Hindlimb muscle (tissue), 1 donor: ENCODE data around the gene ZEB2. TPM values are rescaled to one million over a fixed set of nuclear protein-coding genes. Genes with fewer than 3 reads are reported as not detected.

ENCODE experiments used
- DNase-seq: peaks from one replicate; pipeline ENCODE4 v3.0.0-alpha.2; 2013
- polyA plus RNA-seq: library from polyadenylated mRNA; unstranded; fragments of 120-200 nt; gene quantifications from one replicate; pipeline ENCODE4 v1.2.1, GENCODE V29; 2013; ENCODE audit not compliant: insufficient read length

The ZEB2 gene
- polyA plus RNA-seq, 1 donor: 132 TPM

DNA sequence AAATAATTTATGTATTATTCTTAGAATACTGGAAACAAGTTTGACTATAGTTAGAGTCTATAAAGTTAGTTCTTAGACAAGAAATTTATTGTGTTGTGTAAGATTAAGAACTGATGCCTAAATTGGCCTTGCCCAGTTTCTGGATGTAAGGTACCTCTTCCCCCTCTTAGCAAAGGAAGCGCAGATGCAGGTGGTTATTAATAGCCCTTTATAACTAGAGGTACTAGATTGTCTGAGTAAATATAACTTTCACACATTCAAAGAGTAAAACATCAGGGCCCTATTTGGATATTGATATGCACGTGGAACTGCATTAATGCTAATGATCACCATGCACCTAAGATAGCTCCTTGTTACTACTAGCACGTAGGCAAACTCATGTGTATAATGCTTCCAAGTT is 100.7 kb downstream of the ZEB2 start:
- DNase-seq: no peak

DNA sequence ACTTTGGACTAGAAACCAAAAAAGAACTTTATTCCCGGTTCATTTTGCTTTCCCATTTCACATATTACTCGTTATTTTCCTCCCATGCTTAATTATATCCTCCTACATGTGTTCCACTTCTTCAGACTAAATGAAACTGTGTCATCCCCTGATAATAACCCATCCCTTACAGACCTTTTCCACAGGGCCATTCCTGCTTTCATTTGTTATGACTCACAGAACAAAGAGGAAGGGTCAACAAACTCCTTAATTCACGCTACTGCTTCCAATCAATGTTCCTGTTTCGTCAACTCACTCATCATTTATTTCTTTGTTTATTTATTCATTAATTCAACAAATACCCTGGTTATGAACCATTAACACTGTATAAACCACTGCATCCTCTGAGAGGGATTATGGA is 104.5 kb downstream of the ZEB2 start:
- DNase-seq: no peak

DNA sequence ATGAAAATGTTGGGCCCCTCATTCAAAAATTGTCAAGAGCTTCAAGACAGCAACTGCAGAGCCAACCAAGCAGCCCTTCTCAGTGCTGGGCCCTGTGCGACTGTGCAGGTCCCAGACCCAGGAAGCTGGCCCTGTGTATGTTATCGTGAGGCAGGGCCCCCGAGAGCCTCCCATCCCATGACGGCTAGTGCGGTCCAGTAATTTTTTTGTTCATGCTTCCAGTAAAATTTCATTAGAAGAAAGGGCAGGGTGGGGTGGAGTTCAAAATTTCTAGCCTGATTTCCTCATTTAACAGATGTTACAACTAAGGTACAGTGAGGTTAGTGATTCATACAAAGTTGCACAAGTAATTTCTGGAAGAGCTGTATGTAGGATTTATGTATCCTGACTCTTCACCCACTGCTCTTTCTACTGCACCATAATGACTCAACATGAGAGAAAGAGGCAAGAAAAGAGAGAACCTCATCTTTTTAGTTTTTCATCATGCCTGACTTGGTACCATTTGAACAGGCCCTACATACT is 105.5 kb downstream of the ZEB2 start:
- no peak for DNase-seq

DNA sequence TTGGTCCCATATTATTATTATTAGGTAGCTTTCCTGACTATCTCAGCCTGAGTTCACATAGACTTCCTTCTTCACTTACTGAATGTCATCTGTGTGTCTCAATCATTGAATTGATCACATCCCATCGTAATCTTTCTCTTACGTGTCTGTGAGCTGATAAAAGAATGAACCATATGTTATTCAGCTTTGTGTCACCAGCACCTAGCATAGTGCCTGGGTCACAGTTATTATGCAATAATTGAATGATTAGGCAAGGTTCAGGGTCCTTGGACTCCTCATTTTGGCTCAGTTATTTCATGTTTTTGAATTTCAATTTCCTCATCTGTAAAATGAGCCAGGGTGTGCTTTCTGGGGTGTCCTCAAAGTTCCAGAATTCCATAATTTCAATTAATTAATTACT is 107.2 kb downstream of the ZEB2 start:
- DNase-seq: no peak

DNA sequence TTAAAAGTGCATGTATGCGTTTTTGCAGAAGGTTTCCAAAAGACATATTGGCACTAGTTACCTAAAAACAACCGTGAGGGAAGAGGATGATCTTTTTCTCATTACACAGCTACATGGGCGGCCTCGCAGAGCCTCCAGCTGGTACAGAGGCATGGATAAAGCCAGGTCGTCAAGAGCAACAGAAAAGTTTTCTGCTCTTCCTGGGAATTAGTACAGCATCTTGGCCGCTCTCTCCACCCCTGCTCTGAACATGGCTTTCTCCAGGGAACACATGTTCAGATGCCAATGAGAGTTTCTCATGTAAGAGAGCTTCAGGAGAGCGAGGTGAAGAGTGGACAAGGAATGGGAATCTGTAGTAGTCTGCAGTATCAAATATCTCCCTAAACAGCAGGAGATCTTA is 108.4 kb downstream of the ZEB2 start:
- no peak for DNase-seq

DNA sequence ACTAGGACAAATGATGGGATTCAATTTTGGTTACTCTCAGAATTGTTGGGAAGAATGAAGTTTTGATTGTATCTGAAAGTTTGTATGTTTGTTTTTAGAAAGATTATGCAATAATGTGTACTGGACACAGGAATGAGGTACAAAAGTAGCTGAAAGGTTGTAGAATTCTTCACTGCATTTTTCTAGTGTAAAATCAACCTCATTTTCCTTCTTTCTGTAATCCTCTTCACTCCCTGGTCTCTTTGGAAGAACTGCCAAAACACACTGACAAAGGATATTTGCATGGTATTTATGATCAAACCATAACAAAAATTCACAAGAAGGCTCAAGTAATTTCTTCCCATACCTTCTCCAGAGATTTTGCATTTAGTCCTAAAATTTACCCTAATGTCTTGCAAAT is 110.7 kb downstream of the ZEB2 start:
- DNase-seq: no peak

DNA sequence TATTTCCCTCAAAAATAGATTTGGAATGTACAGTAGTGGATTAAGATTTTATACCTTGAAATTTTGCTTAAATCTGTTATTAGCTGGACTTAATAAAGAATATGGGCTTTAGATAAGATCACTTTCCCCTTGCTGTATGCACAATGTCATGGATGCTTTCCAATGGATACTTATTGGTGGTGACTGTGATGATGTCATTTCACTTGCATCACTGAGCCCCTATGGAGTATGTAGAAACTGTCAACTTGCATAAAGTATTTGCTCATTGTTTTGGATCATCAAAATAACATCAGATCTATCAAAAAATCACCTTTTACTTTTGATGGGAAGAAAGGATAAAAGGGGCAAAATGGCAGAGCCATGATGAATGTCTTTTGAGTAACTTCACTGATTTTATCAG is 112.7 kb downstream of the ZEB2 start:
- DNase-seq: no peak

DNA sequence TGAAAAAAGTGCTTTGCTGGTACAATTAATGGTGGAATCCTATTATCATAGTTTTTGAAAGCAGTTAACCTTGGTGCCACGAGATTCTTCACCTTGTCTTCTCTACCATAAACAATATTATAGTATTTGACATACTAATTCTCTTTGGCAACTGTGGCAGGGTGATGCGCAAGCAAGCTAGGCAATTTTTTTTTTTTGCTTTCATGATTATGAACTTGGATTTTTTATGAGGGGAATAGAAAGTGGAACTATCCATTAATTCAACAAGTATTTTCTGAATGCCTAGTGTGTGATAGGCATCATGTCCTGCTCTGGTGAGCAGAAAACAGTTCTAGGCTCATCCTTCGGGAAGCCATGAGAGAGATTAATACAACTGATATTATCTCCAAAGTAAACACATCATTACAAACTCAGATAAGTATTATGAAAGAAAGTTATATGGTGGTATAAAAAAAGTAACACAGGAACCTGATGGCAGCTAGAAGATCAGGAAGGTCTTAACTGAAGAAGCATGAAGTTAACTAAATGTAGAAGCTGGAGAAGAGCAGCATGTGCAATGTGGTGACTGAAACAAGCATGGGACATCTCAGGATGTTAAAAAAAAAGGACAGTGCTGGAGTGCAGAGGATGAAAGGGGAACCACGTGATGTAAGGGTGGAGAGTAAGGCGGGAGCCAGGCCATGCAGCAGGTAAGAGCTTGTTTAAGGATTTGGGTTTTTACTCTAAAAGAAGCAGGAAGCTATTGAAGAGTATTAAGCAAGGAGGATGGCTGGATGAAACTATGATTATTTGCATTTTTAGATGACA is 113.7 kb downstream of the ZEB2 start:
- no peak for DNase-seq

DNA sequence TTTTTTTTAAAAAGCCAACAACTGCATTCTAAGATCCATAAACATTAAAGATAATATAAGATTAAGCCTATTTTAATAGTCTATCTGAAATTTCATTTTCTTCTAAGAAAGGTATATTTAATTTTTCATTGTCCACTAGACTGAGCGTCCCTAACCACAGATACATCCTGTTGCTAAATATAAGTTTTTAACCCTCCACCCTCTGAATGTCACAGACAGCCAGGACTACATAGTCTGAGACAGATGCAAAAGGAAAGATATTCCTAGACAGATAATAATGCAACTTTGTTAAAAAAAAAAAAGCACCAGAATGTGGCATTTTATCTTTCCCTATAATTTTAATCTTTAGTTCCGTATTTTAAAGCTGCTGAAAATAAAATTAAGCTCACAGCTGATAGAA is 114.6 kb downstream of the ZEB2 start:
- DNase-seq: no peak

DNA sequence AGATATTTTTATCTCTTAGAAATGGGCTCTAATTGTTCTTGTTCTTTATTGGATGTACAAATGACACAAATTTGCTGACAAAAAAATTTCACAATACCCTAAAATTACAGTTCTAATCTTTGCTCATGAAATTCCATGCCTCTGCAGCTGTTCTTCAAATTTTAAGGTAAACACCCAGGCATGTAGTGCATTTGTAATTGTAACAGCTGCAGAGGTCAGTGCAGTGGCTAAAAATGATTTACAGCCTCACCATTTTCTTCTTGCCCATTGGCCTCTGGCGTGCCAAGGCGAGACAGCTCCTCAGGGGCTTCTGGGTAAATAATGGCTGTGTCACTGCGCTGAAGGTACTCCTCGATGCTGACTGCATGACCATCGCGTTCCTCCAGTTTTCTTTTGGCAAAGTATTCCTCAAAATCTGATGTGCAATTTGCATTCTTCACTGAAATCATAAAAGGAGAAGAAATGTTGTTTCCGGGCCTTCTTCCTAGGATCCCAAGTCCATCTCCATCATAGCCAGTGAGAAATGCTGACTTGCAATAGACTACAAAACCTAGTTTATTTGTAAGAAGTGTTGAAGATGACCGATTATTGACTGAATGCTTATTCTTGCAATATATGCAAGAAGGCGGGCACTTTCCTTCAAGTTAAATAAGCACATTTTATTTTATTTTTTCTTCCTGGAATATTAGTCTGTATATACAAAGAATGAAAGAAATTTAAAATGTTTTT is 115.2 kb downstream of the ZEB2 start:
- DNase-seq: no peak

DNA sequence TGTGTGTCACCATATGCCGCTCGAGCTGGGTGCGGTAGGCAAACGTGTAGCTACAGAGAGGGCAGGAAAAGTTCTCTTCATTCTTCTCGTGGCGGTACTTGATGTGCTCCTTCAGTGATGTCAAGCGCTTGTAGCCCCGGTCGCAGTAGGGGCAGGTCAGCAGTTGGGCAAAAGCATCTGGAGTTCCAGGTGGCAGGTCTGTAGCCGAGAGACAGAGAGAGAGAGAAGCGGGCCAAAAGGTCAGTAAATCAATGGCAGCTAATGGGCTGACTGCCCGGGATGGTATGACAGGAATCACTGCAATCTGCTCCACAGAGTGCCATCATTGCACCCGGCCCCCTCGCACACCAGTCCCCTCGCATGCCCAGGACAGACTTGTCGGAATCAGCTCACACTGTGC is 116.0 kb downstream of the ZEB2 start:
- DNase-seq: no peak

DNA sequence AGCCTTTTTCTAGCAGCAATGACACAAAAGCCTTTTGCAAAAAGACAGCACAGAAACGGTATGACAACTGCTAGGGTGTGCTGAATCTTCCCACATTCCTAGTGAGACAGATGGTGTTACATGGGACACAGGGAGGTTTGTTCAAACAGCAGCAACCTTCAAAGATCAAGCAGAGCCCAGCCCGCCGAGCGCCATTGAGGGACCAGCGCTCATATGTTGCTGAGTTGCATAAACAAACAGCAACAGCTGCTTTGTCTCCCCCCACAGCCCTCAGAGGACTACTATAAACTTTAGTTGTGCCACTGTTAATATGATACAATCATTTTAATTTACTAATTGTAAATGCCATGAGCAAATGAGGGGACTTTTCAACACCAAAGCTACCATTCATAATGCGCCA is 117.7 kb downstream of the ZEB2 start:
- peak; percentile 51 for DNase-seq

DNA sequence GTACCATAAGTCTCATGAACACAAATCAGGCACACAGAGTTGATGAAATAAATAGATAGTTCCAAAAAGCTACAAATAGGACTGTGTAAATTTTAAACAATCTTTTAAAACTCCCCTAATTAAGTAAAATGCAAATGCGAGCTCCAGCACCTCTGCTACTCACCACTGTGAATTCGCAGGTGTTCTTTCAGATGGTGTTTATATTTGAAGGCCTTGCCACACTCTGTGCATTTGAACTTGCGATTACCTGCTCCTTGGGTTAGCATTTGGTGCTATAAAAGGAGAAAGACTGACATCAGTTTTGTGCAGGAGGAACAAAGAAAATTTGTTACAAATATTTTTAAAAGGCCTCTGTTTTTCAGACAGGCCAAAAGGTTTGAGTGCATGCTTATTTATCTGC is 118.9 kb downstream of the ZEB2 start:
- no peak for DNase-seq

DNA sequence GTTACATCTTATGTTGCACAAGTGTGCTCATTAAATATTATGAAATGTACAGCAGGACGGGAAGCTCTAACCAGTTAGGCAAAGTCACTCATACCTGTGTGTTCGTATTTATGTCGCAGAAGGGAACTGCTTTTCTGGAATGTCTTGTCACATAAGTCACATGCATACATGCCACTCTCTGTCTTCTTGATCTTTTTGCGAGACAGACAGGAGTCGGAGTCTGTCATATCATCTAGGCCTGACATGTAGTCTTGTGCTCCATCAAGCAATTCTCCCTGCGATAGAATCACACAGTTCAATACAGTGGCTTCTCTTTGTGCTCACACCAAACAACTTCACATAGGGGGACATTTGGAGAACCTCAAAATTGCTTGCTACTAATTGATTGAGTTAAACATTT is 123.6 kb downstream of the ZEB2 start:
- no peak for DNase-seq

DNA sequence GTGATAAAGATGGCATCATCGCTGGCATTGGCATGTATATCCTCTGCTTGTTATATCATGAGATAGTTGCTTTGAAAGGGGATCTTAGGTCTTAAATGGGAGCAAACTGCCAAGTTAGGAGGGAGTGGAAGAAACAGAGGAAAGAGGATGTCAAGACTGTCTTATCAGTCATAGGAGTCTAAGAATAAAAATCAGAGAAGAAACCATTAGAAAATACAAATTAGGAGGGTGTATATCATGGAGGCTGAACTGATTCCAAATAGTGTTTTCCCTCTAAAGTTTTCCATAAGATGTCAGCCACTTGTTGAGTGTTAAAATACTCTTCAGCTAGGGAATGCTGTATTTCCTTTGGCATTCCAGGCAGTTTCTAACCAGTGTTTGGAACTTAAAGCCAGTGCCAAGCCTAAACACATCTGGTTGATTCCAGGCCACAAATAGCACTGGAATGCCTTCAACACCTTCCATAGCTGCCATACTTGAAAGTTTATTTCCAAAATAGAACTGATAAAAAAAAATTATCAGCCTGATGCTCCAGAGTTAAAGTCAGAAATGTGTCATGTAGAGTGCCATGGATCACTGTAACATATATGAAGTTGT is 129.4 kb downstream of the ZEB2 start:
- no peak for DNase-seq

DNA sequence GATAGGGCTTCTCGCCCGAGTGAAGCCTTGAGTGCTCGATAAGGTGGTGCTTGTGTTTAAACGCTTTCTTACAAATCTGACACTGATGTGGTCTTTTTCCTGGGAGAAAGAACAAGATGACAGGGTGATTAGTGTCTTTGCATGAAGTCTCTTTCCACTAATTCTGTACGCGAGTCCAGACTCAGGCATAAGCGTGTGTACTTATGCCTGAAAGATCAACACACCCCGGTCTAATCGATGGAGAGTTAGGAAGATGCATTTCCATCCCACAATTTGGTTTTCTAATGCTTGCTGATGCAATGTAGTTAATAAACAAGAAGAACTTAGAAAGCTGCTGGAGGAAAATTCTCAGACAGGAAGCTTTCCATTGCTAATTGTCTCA is 130.0 kb downstream of the ZEB2 start:
- no peak for DNase-seq

DNA sequence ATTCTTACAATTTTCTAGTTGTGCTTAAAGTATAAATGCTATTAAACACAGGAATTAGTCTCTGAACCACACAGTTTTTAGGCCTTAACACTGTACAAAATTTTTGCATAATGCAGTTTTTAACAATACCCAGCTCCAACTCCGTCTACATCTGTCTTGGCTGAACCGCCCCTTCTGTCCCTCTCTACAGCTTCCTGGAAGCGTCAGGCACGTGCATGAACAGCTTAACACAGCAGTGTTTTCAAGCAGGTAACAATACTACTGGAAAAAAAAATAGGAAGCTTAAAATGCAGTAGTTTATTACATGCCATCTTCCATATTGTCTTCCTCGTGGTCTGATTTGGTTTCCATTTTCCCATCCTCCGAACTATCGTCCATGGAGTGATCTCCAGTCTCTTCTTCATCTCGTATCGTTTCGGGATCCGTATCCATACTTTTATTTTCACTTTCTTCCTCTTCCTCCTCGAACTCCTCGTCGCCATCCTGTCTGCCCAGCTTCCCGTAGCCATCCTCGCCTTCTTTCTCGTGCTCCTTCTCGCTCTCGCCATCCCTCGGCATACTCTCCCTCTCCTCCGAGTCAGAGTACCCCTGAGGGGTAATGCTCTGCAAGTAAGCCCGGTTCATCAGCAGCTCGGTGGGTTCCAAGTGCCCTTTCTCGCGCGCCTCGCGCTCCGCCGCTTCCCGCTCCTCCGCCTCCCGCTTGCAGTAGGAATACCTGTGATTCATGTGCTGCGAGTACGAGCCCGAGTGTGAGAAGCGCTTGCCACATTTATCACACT is 130.6 kb downstream of the ZEB2 start:
- no peak for DNase-seq

DNA sequence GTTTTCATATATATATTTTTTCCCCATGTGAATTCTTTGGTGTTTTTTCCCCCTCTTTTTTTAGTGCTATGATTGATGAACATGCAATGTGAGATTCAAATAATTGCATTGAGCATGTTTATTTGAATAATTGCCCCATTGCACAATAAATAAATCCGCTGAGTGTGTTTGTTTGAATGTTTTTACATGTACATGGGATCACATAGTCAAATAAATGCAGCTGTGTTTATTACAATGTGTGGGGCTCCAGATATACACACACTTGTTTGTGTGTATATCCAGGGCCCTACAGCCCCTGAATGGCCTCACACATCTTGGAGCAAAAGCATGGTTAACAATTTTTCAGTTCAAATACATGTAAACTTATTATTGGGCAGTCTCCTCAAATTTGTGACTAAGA is 134.5 kb downstream of the ZEB2 start:
- DNase-seq: no peak

DNA sequence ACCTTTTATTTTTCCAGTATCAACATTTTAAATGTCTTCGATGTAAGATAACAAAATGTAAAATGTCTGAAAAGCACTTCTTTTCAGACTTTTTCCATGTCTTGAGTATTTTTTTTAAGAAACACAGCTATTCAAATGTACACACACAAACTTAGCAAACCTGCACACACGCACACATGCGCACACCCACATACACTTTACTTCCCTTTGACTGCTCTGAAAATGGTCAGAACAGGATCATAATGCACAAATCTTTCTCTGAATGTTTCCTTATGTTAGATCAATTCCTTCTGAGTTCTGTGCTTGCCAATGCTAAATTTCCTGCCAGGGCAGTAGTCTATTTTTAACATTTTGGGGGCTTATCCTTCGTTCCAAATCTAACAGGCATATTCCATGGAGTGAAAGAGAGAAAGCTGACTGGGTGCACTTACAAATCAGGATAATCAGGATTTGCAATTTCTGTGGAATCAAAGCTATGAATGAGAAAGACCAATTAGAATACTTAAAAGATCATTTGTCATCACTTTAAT is 136.3 kb downstream of the ZEB2 start:
- DNase-seq: no peak

DNA sequence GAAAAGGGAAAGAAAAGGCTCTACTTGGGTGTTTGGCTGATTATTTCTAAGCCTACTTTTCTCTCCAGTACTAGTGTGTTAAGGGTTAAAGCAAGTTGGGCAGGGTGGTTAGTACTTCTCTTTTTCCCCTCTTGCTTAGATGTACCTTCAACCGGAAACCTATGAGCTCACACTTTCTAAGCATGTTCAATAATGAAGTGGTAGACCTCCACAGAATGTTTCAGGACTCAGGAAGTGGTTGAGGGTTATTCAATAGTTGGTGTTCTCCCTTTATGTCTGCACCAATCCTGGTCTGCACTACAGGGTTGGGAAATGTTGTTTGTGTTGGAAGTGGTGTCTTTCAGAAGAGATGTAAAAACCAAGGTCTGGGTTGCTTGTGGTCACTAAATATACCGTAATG is 137.1 kb downstream of the ZEB2 start:
- DNase-seq: no peak

DNA sequence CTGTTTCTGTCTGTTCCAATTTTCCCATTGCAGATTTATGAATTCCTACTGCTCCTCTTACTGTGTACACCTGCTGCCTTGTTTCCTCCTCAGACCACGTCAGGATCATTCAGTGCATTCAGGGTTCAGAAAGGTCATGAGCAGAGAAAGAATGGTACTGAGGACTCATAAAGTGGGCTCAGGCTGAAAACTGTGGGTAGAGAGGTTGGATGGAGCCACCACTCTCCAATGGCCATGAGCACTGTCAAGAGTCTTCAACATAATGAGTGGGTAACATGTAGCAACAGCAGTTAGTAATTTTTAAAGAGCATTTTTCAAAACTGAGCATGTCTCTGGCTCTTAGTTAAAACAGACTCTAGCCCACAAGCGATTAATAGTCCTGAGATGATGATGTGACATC is 138.2 kb downstream of the ZEB2 start:
- DNase-seq: no peak

DNA sequence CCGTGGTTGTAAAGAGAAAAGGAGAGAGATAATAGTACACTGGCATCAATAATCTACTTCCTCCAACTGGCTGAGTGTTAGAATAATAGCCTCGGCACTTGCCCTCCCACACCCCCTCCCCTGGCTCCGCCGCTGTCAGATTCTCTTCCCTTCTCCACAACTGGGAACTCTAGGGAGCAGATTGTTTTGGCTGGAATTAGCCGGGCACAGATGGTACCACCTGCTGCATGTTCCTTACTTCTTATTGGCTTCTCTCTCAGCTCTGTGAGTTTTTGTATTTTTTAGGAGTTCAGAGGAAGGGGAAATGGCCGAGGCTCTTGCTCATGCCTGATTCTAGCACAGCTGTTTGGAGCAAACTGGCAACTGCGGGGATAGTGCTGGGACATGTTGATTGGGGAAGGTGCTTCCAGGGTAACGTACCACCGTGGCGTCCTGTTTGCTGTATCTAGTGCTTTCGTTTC is 140.0 kb downstream of the ZEB2 start:
- DNase-seq: peak; percentile 39

DNA sequence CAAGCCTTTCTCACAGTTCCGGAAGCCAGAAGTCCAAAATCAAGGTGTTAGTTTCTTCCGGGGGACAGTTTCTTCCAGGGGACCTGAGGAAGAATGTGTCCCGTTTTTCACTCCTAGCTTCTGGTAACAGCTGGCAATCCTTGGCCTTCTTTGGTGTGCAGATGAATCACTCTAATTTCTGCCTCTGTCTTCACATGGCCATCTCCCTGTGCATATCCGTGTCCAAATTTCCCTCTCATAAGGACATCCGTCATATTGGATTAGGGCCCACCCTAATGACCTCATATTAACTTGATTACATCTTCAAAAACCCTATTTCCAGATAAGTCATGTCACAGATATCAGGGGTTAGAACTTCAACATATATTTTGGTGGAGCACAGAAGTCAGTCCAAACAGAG is 141.4 kb downstream of the ZEB2 start:
- DNase-seq: no peak
